Neural progenitor cell (in vitro differentiated cells): Measurements from ENCODE around the gene ASTN2.

Experiments used
- EZH2 ChIP-seq: fragments of 200-600 bp; sonication (generic); IDR thresholded peaks from 2 replicates; pipeline ENCODE4 v1.6.1; 2017; ENCODE audit warnings: antibody characterized with exemption, mild to moderate bottlenecking, moderate library complexity
- TF ChIP-seq, protein P1 (sequence below): fragments of 200-600 bp; sonication (generic); IDR thresholded peaks from 2 replicates; pipeline ENCODE4 v1.5.1; 2017; ENCODE audit warnings: antibody characterized with exemption, mild to moderate bottlenecking

DNA sequence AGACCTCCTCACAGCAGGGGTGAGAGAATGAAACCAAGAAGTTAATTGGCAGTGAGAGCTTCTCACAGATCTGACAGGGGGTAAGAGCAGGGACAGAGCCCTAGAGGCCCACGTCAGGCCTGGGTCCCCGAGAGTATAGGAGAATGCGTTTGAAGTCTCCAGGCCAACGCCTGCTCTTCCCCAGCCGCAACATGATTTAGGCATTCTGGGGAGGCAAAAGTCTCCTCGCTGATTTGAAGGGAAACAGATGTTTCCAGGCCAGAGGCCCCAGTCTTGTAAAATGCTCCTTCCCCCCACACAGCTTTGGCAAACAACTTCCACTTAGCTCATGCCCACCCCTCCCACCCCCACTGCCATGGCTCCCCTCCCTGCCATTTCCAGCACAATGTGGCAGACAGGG lies 966.9 kb downstream of the ASTN2 start:
- TF ChIP-seq, protein P1, sequence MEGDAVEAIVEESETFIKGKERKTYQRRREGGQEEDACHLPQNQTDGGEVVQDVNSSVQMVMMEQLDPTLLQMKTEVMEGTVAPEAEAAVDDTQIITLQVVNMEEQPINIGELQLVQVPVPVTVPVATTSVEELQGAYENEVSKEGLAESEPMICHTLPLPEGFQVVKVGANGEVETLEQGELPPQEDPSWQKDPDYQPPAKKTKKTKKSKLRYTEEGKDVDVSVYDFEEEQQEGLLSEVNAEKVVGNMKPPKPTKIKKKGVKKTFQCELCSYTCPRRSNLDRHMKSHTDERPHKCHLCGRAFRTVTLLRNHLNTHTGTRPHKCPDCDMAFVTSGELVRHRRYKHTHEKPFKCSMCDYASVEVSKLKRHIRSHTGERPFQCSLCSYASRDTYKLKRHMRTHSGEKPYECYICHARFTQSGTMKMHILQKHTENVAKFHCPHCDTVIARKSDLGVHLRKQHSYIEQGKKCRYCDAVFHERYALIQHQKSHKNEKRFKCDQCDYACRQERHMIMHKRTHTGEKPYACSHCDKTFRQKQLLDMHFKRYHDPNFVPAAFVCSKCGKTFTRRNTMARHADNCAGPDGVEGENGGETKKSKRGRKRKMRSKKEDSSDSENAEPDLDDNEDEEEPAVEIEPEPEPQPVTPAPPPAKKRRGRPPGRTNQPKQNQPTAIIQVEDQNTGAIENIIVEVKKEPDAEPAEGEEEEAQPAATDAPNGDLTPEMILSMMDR: no peak
- no peak for TF ChIP-seq EZH2
